ENCODE results near the gene CTAG2.
"Not testable (repeated sequence)": the region's sequence is repeated elsewhere in the genome, so short reads cannot be mapped to it uniquely, and the experiment has no call there.

The CTAG2 gene

DNA sequence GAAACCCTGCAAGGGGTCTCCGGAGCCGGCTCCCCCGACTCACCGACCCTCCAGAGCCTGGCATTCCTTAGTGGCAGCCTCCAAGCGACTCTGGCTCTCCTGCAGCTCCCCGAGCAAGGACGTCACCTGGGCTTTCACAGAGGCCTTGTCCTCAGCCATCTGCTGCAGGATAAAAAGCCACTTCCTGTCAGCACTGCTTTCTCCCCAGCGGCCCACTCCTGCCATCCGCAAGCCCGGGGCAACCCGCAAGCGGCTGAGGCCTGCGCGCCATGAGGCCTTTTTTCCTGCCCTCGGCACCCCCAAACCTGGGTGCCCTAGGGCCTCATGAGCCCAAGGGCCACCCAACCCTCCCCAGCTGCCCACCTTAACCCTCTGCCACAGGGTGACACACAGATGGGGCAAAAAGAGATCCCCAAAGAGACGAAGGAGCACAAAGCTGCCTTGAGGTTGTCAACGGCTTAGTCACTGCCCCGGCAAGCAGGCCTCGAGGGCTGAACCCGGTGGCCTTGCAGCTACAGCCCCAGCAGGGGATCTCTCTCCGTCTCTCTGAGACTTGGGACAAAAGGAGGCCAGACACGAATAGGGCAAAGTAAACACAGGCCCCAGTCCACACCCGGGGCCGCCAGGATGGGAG is 7.5 kb downstream of the CTAG2 start:
- DNase-seq, result not testable (repeated sequence)

DNA sequence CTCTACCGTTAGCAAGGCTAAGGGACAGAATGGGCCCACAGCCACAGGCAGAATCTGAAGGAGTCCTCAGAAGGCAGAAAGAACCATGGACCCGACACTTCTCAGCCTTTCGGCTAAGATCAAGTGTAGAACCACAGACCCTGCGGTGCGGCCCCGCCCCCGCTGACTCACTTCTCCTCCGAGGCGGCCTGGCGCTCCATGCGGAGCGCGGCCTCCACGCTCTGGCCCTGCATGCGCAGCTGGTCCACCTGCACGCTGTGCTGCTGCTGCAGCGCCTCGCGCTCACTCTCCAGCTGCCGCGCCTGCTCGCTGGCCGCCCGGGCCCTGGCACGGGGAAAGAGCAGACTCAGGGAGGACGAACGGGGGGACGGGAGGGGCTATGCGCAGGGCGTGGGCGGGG is 9.7 kb downstream of the CTAG2 start:
- not testable (repeated sequence) for DNase-seq

DNA sequence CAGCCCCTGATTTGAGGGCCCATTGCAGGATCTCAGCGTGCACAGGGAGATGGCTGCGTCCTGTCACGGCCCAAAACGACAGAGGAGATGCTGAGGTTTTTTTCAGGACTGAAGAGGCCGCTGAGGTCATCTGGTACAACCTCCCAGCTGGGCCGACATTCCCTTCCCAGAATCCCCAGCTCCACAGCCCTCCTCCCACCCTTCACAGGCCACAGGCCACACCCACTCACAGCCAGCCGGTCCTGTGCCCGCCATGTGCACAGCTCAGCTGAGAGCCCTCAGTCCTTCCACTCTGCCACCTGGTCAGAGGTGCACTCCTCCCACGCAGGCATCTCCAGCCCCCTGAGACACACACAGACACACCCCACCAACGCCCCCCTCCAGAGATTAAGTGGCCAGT is 11.6 kb downstream of the CTAG2 start:
- DNase-seq, result not testable (repeated sequence)

DNA sequence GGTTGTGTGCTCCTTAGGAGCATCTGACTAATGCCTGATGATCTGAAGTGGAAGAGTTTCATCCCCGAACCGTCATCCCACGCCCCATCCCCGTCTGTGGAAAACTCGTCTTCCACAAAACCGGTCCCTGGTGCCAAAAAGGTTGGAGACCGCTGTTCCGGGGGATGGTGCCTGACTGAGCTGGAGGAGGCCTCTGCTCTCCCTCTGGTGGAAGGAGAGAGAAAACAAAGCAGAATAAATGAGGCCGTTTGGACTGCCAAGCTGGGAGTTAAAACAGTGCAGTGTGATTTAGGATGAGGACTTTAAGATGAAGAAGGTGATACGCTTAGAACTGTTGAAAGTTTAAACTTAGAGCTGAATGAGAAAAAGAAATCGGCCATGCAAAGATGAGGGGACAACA is 19.7 kb downstream of the CTAG2 start:
- not testable (repeated sequence) for DNase-seq

DNA sequence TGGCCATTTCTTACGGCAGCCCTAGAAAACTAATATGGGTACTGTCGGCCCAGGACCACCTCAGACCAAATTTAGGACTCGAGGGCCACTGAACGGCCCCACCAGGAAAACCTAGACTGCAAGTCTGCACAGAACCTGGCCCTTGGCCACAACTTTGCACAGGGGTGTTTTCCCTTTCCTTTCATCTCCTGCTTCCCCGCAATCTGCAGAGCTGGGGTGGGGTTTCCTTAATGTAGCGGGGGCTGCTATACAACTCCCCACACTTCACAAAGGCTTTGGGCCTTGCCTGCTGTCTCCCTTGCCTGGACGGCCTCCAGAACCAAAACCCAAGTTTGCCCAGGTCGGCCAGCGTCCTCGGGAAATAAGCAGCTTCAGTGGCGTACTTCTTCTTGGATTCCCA is 22.4 kb downstream of the CTAG2 start:
- DNase-seq, result not testable (repeated sequence)

DNA sequence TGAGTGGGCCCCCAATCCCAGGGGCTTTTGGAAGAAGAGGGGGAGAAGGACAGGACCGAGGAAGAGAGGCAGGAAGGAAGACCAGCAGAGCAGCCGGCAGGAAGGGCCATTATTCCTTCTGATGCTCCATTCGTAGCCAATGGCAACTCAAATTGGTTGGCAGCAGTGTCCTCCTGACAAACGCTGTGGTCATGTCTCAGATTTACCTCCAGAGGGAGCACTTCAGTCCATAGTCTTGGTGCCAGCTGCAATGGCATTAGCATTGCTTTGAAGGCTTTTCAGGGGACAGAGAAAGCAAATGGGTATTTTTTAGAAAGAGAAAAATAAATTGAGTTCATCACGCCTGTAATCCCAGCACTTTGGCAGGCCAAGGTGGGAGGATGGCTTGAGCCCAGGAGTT is 24.4 kb downstream of the CTAG2 start:
- not testable (repeated sequence) for DNase-seq

DNA sequence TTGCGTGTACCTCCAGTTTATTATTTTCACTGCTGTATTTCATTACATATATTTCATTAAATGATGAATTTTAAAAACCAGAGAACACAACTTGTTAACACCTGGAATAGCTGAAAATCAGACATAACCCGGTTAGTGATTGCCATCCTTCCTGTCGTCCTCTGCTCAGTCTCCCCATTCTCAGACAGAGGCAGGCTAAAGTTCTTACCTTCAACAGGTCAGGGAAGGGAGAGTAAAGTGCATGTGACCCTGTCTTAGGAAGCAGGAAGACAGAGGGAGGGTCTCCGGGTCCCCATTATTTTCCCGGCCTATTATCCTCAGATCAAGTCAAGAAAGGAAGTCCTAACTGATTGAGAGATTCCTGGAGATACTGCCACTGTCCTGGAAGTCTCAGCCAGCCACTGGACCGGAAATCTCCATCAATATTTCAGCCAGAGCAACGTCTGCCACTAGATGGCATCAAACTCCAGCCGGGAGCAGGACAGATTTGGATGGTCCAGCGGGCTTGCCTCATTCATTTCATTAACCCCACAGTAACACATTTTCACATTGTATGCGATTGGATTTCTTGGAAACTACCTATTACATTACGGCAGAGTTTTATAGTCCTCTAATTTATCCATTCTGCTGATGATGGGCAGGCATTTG is 32.5 kb downstream of the CTAG2 start:
- DNase-seq, result not testable (repeated sequence)

DNA sequence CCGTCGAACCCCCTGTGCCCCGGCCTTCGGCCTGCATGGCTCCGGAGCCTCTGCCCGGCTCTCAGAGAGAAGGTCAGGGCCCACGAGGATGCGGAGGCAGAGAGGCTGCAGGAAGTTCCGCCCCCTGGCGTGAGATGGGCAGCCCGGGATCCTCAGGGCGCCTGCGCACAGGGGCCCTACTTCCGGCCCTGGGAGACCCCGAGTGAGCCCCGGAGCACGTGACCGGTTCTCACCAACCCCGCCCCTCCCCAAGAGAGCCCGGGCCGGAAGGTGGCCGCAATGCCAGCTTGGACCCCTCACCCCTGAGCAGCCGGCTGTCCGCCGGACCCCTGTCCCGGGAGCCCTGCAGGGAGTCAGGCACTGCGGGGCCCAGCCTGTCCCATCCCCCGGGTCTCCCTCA is 34.2 kb downstream of the CTAG2 start, which contains the start of gene CTAG1B:
Gene CTAG1B (minus strand): TSS at position 101 of the 400 bp plus-strand sequence. CDS start 64 bp downstream, at position 37.
- not testable (repeated sequence) for DNase-seq

DNA sequence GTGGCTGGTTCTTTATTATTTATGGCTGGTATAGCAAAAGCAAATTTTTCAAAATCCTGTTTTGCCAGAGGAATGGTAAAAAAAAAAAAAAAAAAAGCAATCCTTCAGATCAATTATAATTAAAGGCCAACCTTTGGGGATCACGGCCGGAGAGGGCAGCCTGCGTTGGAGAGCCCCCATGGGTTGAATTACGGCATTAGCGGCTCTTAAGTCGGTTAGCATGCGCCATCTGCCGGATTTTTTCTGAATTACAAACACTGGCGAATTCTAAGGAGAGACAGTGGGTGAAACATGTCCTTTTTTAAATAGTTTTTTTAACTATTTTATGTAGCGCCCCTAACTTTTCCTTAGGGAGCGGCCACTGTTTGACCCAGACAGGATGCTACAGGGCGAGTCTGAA is 39.8 kb downstream of the CTAG2 start:
- DNase-seq, result not testable (repeated sequence)

DNA sequence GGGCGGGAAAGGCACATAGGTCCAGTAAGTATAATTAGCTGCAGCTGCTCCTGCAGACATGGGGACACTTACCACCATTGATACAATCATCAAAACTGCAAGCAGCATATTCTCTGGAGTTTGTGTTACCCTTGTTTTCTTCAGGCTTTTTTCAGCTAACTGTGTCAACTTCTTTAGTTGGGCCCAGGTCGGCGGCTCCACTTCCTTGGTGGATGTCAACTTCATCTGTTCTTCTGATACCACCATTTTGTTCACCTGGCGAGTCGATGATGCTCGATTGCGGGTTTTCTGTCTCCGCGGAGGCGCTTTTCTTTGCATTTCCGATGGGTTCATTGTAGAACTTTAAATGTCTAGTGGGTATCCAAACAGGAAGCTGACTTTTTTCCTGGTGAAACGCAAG is 42.2 kb downstream of the CTAG2 start:
- not testable (repeated sequence) for DNase-seq

DNA sequence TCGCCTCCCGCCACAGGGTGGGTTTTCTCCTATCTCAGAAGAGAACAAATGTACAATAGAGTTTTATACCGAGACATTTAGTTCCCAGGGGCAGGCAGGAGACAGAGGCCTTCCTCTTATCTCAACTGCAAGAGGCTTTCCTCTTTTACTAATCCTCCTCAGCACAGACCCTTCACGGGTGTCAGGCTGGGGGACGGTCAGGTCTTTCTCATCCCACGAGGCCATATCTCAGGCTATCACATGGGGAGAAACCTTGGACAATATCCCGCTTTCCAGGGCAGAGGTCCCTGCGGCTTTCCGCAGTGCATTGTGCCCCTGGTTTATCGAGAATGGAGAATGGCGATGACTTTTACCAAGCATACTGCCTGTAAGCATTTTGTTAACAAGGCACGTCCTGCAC is 44.6 kb downstream of the CTAG2 start:
- not testable (repeated sequence) for DNase-seq

DNA sequence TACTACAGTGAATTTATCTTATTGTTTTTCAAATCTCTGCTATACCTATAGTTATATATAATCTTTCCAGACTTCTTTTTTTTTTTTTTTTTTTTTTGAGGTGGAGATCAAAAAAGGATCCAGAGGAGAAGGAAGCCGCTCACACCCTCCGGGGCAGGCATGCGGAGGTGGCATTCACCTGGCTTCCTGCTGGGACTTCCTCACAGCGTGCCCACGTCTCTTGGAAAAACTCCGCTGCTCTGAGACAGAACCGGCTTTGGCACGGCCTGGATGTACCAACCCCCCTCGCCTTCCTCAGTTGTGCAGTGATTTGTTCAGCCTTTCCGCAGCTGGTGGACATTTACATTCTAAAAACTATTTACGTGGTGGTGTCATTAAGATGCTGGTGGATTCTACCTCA is 45.4 kb downstream of the CTAG2 start:
- not testable (repeated sequence) for DNase-seq

DNA sequence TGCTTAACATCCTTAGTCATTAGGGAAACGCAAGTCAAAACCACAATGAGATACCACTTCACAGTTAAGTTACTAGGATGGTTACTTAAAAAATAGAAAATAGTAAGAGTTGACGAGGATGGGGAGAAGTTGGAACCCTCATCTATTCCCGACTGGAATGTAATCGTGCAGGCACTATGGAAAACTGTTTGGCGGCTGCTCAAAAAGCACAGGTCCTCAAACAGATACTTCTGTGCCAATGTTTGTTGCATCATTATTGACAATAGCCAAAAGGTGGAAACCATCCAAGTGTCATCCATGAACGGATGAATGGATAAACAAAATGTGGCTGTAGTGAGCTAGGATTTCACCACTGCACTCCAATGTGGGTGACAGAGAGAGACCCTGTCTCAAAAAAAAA is 46.0 kb downstream of the CTAG2 start:
- no peak for DNase-seq

DNA sequence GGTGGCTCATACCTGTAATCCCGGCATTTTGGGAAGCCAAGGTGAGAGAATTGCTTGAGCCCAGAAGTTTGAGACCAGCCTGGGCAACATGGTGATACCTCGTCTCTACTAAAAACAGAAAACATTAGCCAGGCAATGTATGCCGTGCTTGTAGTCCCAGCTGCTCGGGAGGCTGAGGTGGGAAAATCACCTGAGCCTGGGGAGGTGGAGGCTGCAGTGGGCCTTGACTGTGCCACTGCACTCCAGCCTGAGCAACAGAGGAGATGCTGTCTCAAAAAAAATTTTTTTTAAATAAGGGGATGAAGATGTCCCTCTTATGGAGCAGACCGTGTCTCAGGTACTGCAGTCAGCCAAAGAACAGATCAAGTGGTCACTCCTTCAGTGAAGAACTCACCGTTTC is 47.8 kb downstream of the CTAG2 start:
- DNase-seq, result no peak

DNA sequence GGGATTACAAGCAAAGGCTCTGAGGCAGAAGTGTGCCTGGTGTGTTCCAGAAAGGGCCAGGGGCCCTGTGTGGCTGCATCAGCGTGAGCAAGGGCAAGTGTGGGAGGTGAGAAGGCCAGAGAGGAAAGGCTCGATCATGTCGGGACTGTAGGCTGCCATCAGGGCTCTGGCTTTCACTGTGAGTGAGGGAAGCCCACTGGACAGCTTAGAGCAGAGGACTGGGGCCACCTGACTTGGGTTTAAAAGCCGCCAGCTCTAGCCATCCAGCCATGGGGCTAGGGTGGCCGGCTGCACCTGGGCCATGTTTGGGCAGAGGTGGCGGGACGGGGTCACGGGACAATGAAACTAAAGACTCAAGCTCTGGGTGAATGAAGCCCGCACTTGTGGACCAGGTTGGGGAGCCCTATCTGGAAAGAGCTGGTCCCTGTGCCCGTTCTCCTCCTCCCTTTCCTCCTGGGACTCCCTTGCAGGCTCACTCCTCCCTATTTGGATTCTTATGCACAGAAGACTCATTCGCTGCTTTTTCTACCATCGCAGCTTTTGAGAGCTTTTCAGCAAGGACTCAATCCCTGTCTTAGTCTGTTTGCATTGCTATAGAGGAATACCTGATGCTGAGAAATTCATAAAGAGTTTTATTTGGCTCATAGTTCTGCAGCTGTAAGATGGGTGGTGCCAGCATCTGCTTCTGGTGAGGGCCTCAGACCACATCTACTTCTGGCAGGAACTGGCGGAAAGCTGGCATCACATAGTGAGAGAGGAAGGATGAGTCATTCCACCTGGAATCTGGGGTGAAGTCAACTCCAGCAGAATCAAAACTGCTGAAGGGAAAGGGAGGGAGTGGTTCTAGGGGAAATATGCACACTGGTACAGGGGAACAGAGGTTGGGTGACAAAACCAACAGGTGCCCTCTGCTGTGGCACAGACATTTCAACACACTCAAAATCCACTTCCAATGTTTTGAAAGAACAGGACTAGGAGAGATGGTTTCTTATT is 49.6 kb downstream of the CTAG2 start:
- DNase-seq, result no peak

DNA sequence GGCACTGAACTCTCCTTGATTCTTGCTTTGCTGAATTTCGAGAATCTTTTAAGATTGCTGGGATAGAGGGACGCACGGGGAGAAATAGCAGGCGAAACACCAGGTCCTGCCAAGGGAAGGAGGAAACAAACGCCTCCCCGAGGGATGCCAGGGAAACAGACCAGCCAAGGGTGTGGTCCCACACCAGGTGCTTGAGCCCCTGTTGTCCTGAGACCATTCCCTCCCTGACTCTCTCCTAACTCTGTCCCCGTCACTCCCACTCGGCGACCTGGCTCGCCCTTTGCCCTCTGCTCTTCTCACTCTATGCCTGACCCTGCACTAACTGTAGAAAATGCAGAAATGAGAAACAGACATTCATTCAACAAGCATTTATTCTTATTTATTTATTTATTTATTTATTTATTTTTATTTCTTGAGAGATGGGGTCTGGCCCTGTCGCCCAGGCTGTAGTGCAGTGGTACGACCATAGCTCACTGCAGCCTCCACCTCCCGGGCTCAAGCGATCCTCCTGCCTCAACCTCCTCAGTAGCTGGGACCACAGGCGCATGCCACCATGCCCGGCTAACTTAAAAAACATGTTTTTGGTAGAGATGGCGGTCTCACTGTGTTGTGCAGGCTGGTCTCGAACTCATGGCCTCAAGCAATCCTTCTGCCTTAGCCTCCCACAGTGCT is 50.5 kb downstream of the CTAG2 start:
- no peak for DNase-seq

DNA sequence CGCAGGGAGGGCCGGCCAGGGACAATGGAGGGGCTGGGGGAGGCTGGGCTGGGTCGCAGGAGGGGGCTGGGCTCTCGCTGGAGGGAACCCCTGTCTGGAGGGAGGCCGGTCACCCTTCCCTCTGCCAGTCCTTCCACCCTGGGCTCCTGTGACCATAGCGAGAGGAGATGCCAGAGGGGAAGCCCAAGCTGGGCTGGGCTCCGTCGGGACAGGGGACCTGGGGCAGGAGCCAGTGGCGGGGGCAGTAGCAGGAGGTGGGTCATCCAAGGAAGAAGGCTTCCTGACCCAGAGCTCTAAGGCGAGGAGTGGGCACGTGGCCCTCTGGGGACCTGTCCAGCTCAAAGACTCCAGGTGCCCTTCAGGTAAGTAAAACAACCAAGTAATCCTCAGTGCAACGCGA is 51.2 kb downstream of the CTAG2 start:
- no peak for DNase-seq
